ENCODE data around the gene FAT2.

DNA sequence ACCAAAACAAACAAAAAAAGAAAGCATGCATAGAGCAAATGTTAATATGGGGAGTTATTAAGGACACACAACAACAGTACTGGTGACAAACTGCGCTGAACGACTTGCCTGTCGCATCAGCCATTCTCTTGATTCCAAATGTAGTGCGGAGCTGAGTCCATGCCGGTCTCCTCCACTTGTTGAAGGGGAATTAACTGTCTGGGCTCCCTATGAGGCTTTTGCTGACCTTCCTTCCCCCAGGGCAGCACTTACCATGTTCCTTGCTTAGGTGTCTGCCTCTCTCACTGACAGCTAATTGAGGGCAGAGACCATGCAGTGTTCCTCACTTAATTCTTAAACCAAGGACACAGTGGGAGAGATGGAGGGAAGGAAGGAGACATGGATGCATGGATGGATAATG lies 40.8 kb upstream of the FAT2 start:
- TF ChIP-seq, protein P1, sequence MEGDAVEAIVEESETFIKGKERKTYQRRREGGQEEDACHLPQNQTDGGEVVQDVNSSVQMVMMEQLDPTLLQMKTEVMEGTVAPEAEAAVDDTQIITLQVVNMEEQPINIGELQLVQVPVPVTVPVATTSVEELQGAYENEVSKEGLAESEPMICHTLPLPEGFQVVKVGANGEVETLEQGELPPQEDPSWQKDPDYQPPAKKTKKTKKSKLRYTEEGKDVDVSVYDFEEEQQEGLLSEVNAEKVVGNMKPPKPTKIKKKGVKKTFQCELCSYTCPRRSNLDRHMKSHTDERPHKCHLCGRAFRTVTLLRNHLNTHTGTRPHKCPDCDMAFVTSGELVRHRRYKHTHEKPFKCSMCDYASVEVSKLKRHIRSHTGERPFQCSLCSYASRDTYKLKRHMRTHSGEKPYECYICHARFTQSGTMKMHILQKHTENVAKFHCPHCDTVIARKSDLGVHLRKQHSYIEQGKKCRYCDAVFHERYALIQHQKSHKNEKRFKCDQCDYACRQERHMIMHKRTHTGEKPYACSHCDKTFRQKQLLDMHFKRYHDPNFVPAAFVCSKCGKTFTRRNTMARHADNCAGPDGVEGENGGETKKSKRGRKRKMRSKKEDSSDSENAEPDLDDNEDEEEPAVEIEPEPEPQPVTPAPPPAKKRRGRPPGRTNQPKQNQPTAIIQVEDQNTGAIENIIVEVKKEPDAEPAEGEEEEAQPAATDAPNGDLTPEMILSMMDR (IDR thresholded peaks at IDR 0.05), result no peak
- no peak for TF ChIP-seq POLR2A (IDR thresholded peaks at IDR 0.05)

All from uterus (tissue), 2 donors.